ENCODE results near the gene SLAMF9.

Gene SLAMF9

GRCh38 chr1:159936273-159936904 lies 17.6 kb downstream of the SLAMF9 start:
- peak; percentile 99 for TF ChIP-seq RAD21 (IDR thresholded peaks at IDR 0.05; ENCODE audit: low read depth)
- peak; percentile 35; the same call in 1 of the 2 replicates for TF ChIP-seq USF1 (IDR thresholded peaks at IDR 0.05)
- TF ChIP-seq TAF1 (IDR thresholded peaks at IDR 0.05; ENCODE audit: low read depth): no peak

- TF ChIP-seq REST (IDR thresholded peaks at IDR 0.05; ENCODE audit: low read depth): peak; percentile 89
- TF ChIP-seq FOXM1 (IDR thresholded peaks at IDR 0.05; ENCODE audit: borderline replicate concordance, low read depth): no peak
These were observed 18.2 kb downstream of the SLAMF9 start for GRCh38 chr1:159935719-159936272.

- TF ChIP-seq EP300 (IDR thresholded peaks at IDR 0.05; ENCODE audit: borderline replicate concordance) (no peak), RAD21 (IDR thresholded peaks at IDR 0.05; ENCODE audit: low read depth) (no peak), REST (IDR thresholded peaks at IDR 0.05; ENCODE audit: low read depth) (no peak), FOXM1 (IDR thresholded peaks at IDR 0.05; ENCODE audit: borderline replicate concordance, low read depth) (no peak), ZBTB7A (IDR thresholded peaks at IDR 0.05; ENCODE audit: low read depth) (no peak), TCF12 (IDR thresholded peaks at IDR 0.05; ENCODE audit: low read depth) (no peak), TAF1 (IDR thresholded peaks at IDR 0.05; ENCODE audit: low read depth) (no peak), EGR1 (IDR thresholded peaks at IDR 0.05) (no peak), CEBPB (IDR thresholded peaks at IDR 0.05) (no peak), USF1 (IDR thresholded peaks at IDR 0.05) (no peak), MAX (IDR thresholded peaks at IDR 0.05) (no peak), YY1 (IDR thresholded peaks at IDR 0.05; ENCODE audit: low read depth) (no peak), CREB1 (IDR thresholded peaks at IDR 0.05; ENCODE audit: low read depth) (no peak), NFIC (IDR thresholded peaks at IDR 0.05) (no peak), TEAD4 (IDR thresholded peaks at IDR 0.05) (no peak)
These were observed 18.7 kb downstream of the SLAMF9 start for GRCh38 chr1:159935305-159935704.

GRCh38 chr1:159934136-159935039 lies 19.6 kb downstream of the SLAMF9 start:
- TF ChIP-seq TCF12 (IDR thresholded peaks at IDR 0.05; ENCODE audit: low read depth): no peak
- no peak for TF ChIP-seq YY1 (IDR thresholded peaks at IDR 0.05; ENCODE audit: low read depth)
- TF ChIP-seq CREB1 (IDR thresholded peaks at IDR 0.05; ENCODE audit: low read depth): no peak
- no peak for TF ChIP-seq MAX (IDR thresholded peaks at IDR 0.05)
- TF ChIP-seq TAF1 (IDR thresholded peaks at IDR 0.05; ENCODE audit: low read depth): no peak
- no peak for TF ChIP-seq CEBPB (IDR thresholded peaks at IDR 0.05)
- no peak for TF ChIP-seq FOXM1 (IDR thresholded peaks at IDR 0.05; ENCODE audit: borderline replicate concordance, low read depth)
- no peak for TF ChIP-seq USF1 (IDR thresholded peaks at IDR 0.05)
- no peak for TF ChIP-seq ZBTB7A (IDR thresholded peaks at IDR 0.05; ENCODE audit: low read depth)
- no peak for TF ChIP-seq EP300 (IDR thresholded peaks at IDR 0.05; ENCODE audit: borderline replicate concordance)
- TF ChIP-seq NFIC (IDR thresholded peaks at IDR 0.05): no peak
- TF ChIP-seq RAD21 (IDR thresholded peaks at IDR 0.05; ENCODE audit: low read depth): no peak
- no peak for TF ChIP-seq TEAD4 (IDR thresholded peaks at IDR 0.05)
- no peak for TF ChIP-seq EGR1 (IDR thresholded peaks at IDR 0.05)
- TF ChIP-seq REST (IDR thresholded peaks at IDR 0.05; ENCODE audit: low read depth): no peak

Data from Ishikawa (cell line).